ENCODE data around the gene KDM7A. TPM values are rescaled to one million over a fixed set of nuclear protein-coding genes. Genes with fewer than 3 reads are reported as not detected.

KDM7A gene
- total RNA-seq, 4 donors from 2014 or later: 15.0 to 26.3 (median 21.4) TPM

- peak; percentile 65 for ATAC-seq
- Histone ChIP-seq H3K27me3 (no peaks in the 10 kb centered on the region), H3K4me3 (no peak overlapping the region), H3K36me3 (no peaks in the 10 kb centered on the region), H3K4me1 (no peaks in the 10 kb centered on the region), H3K27ac (no peak overlapping the region), H3K9me3 (peaks cover 0 to 10% (median 0%) of the 10 kb centered on the region in 3 donors)
- TF ChIP-seq EP300 (IDR thresholded peaks at IDR 0.05) (no peak), CTCF (IDR thresholded peaks at IDR 0.05) (no peak), POLR2AphosphoS5 (IDR thresholded peaks at IDR 0.05) (no peak), POLR2A (IDR thresholded peaks at IDR 0.05) (no peak)
- WGBS, 2 donors (ENCODE audit: low coverage in 1 of 2): 17 to 71% methylated on average over 2 of the region's 3 CpGs
Observed at GRCh38 chr7:140214075-140214684, 37.4 kb upstream of the KDM7A start.

GRCh38 chr7:140213684-140214074, 36.9 kb upstream of the KDM7A start:
- H3K27ac ChIP-seq: no peak overlapping the region
- no peaks in the 10 kb centered on the region for H3K27me3 ChIP-seq
- ATAC-seq: peak; percentile 61
- 74 to 90% methylated on average over 3 of the region's 3 CpGs for WGBS, 2 donors (ENCODE audit: low coverage in 1 of 2)
- H3K4me1 ChIP-seq: no peaks in the 10 kb centered on the region
- no peak overlapping the region for H3K4me3 ChIP-seq
- peaks cover 0 to 10% (median 0%) of the 10 kb centered on the region in 3 donors for H3K9me3 ChIP-seq
- TF ChIP-seq CTCF (IDR thresholded peaks at IDR 0.05): no peak
- no peak for TF ChIP-seq POLR2A (IDR thresholded peaks at IDR 0.05)
- TF ChIP-seq EP300 (IDR thresholded peaks at IDR 0.05): no peak
- TF ChIP-seq POLR2AphosphoS5 (IDR thresholded peaks at IDR 0.05): no peak
- no peaks in the 10 kb centered on the region for H3K36me3 ChIP-seq

- Histone ChIP-seq H3K27ac (no peak overlapping the region), H3K27me3 (no peaks in the 10 kb centered on the region), H3K4me3 (no peak overlapping the region), H3K9me3 (peaks cover 0 to 10% (median 0%) of the 10 kb centered on the region in 3 donors), H3K4me1 (no peaks in the 10 kb centered on the region), H3K36me3 (no peaks in the 10 kb centered on the region)
- TF ChIP-seq POLR2A (IDR thresholded peaks at IDR 0.05): no peak
- no peak for TF ChIP-seq POLR2AphosphoS5 (IDR thresholded peaks at IDR 0.05)
- no peak for TF ChIP-seq EP300 (IDR thresholded peaks at IDR 0.05)
- ATAC-seq: no peak
- WGBS, 2 donors (ENCODE audit: low coverage in 1 of 2): 75 to 90% methylated on average over 4 to 10 of the region's 10 CpGs
Observed at GRCh38 chr7:140212100-140212881, 35.5 kb upstream of the KDM7A start.

- WGBS, 2 donors (ENCODE audit: low coverage in 1 of 2): 92% methylated on average over 4 of the region's 4 CpGs; no CpG with 5 or more reads in 1 of the 2 donors
- Histone ChIP-seq H3K27ac (no peak overlapping the region), H3K9me3 (peaks cover 0 to 10% (median 0%) of the 10 kb centered on the region in 3 donors), H3K27me3 (no peaks in the 10 kb centered on the region), H3K36me3 (no peaks in the 10 kb centered on the region), H3K4me1 (no peaks in the 10 kb centered on the region), H3K4me3 (no peak overlapping the region)
- no peak for ATAC-seq
- no peak for TF ChIP-seq POLR2AphosphoS5 (IDR thresholded peaks at IDR 0.05)
Observed at GRCh38 chr7:140211698-140212097, 34.9 kb upstream of the KDM7A start.

GRCh38 chr7:140209866-140210609, 33.3 kb upstream of the KDM7A start:
- 62% methylated on average over 5 of the region's 17 CpGs; no CpG with 5 or more reads in 1 of the 2 donors for WGBS, 2 donors (ENCODE audit: low coverage in 1 of 2)
- Histone ChIP-seq H3K36me3 (no peaks in the 10 kb centered on the region), H3K4me1 (no peaks in the 10 kb centered on the region), H3K9me3 (peaks cover 0 to under 1% (median 0%) of the 10 kb centered on the region in 3 donors), H3K27ac (no peak overlapping the region), H3K4me3 (no peak overlapping the region), H3K27me3 (no peaks in the 10 kb centered on the region)
- TF ChIP-seq EP300 (IDR thresholded peaks at IDR 0.05) (no peak), CTCF (IDR thresholded peaks at IDR 0.05) (no peak), POLR2A (IDR thresholded peaks at IDR 0.05) (no peak), POLR2AphosphoS5 (IDR thresholded peaks at IDR 0.05) (no peak)
- ATAC-seq: no peak
